Ectodermal cell (in vitro differentiated cells): ENCODE data around the gene CD160. TPM values are rescaled to one million over a fixed set of nuclear protein-coding genes. Genes with fewer than 3 reads are reported as not detected.
"Not testable (repeated sequence)": the region's sequence is repeated elsewhere in the genome, so short reads cannot be mapped to it uniquely, and the experiment has no call there.

Experiments used
- H3K27ac ChIP-seq: 2 replicates; pipeline ENCODE4 v1.7.0; 2013; ENCODE audit warnings: mild to moderate bottlenecking, low read depth, low read length; ENCODE audit not compliant: insufficient read depth, poor library complexity, severe bottlenecking
- H3K27me3 ChIP-seq: 2 replicates; pipeline ENCODE4 v1.7.0; 2013; ENCODE audit warnings: mild to moderate bottlenecking, low read length; ENCODE audit not compliant: insufficient read depth, control insufficient read depth, poor library complexity, severe bottlenecking
- H3K36me3 ChIP-seq: one replicate; pipeline ENCODE4 v1.7.0; 2013; ENCODE audit warnings: low read length; ENCODE audit not compliant: control insufficient read depth, insufficient read depth
- H3K4me1 ChIP-seq: one replicate; pipeline ENCODE4 v1.7.0; 2013; ENCODE audit warnings: low read length; ENCODE audit not compliant: control insufficient read depth, insufficient read depth
- H3K4me3 ChIP-seq: 2 replicates; pipeline ENCODE4 v1.7.0; 2013; ENCODE audit warnings: low read depth, low read length, control low read depth; ENCODE audit not compliant: insufficient read depth
- H3K9me3 ChIP-seq: 2 replicates; pipeline ENCODE4 v1.7.0; 2013; ENCODE audit warnings: mild to moderate bottlenecking, low read length, moderate library complexity; ENCODE audit not compliant: control insufficient read depth
- WGBS, 2 experiments: methylation state at CpG; one replicate each; pipeline ENCODE4 v1.1.7; 2013; ENCODE audit warnings: missing lambda C conversion rate in 2 of 2; 5-methylcytosine and 5-hydroxymethylcytosine counted together
- polyA plus RNA-seq, 4 experiments: library from polyadenylated mRNA; stranded (reverse); fragments of 50-300 nt; gene quantifications; one replicate each; pipeline ENCODE4 v1.2.3, GENCODE V29; 2013

The CD160 gene
- not detected for polyA plus RNA-seq (2013, experiment 1 of 4)
- not detected for polyA plus RNA-seq (2013, experiment 2 of 4)
- polyA plus RNA-seq (2013, experiment 3 of 4), result not detected
- polyA plus RNA-seq (2013, experiment 4 of 4), result not detected

- Histone ChIP-seq H3K36me3 (no peaks in the 10 kb centered on the region), H3K9me3 (no peaks in the 10 kb centered on the region), H3K27me3 (peaks cover 10% of the 10 kb centered on the region), H3K27ac (no peak within 1 kb of the TSS), H3K4me1 (peaks cover 13% of the 10 kb centered on the region), H3K4me3 (no peak within 1 kb of the TSS)
- 91 to 94% methylated on average over 11 to 12 of the region's 12 CpGs for WGBS, 2 experiments
Measured at GRCh38 chr1:145719230-145720079, at the start of gene CD160. Gene CD160, plus strand, starts transcription at chr1:145719499. Its CDS starts 8,829 bp downstream, at chr1:145728328.

GRCh38 chr1:145670995-145671745, 48.1 kb upstream of the CD160 start:
- WGBS, 2 experiments, result no CpG with 5 or more reads among the region's 3 CpGs
- not testable (repeated sequence) for H3K27me3 ChIP-seq, H3K4me1 ChIP-seq, H3K9me3 ChIP-seq, H3K4me3 ChIP-seq, H3K36me3 ChIP-seq, H3K27ac ChIP-seq

GRCh38 chr1:145673217-145673616, 46.1 kb upstream of the CD160 start:
- H3K27ac ChIP-seq, H3K4me1 ChIP-seq, H3K9me3 ChIP-seq, H3K27me3 ChIP-seq, H3K4me3 ChIP-seq, H3K36me3 ChIP-seq: not testable (repeated sequence)
- no CpG with 5 or more reads among the region's 1 CpG for WGBS, 2 experiments

- not testable (repeated sequence) for H3K27ac ChIP-seq, H3K9me3 ChIP-seq, H3K4me1 ChIP-seq, H3K27me3 ChIP-seq, H3K36me3 ChIP-seq, H3K4me3 ChIP-seq
- WGBS, 2 experiments, result 100% methylated on average over 2 of the region's 3 CpGs; no CpG with 5 or more reads in 1 of the 2 experiments
Measured at GRCh38 chr1:145684858-145685257, 34.4 kb upstream of the CD160 start.

- H3K27ac ChIP-seq, H3K9me3 ChIP-seq, H3K4me1 ChIP-seq, H3K36me3 ChIP-seq, H3K4me3 ChIP-seq, H3K27me3 ChIP-seq: not testable (repeated sequence)
- 90 to 100% methylated on average over 1 of the region's 1 CpG for WGBS, 2 experiments
Measured at GRCh38 chr1:145686078-145686477, 33.2 kb upstream of the CD160 start.

- H3K9me3 ChIP-seq, result no peaks in the 10 kb centered on the region
- WGBS, 2 experiments, result 65 to 73% methylated on average over 4 of the region's 4 CpGs
- H3K4me1 ChIP-seq, result no peaks in the 10 kb centered on the region
Measured at GRCh38 chr1:145688328-145688727, 31.0 kb upstream of the CD160 start.

GRCh38 chr1:145688924-145689323, 30.4 kb upstream of the CD160 start:
- H3K4me1 ChIP-seq, result no peaks in the 10 kb centered on the region
- WGBS, 2 experiments, result 94 to 95% methylated on average over 6 of the region's 6 CpGs
- no peaks in the 10 kb centered on the region for H3K27me3 ChIP-seq
- no peaks in the 10 kb centered on the region for H3K9me3 ChIP-seq
- no peaks in the 10 kb centered on the region for H3K36me3 ChIP-seq
- no peak overlapping the region for H3K27ac ChIP-seq
- H3K4me3 ChIP-seq, result no peak overlapping the region

More at GRCh38 chr1:145688328-145688727, 31.0 kb upstream of the CD160 start:
- Histone ChIP-seq H3K27ac (no peak overlapping the region), H3K36me3 (no peaks in the 10 kb centered on the region), H3K4me3 (no peak overlapping the region), H3K27me3 (no peaks in the 10 kb centered on the region)

- WGBS, 2 experiments, result 95% methylated on average over 6 of the region's 6 CpGs
- no peaks in the 10 kb centered on the region for H3K9me3 ChIP-seq
- H3K27ac ChIP-seq, result no peak overlapping the region
Measured at GRCh38 chr1:145689922-145690321, 29.4 kb upstream of the CD160 start.

GRCh38 chr1:145690587-145691558, 28.4 kb upstream of the CD160 start:
- H3K27ac ChIP-seq, result no peak overlapping the region

More at GRCh38 chr1:145689922-145690321, 29.4 kb upstream of the CD160 start:
- Histone ChIP-seq H3K36me3 (no peaks in the 10 kb centered on the region), H3K27me3 (no peaks in the 10 kb centered on the region), H3K4me3 (no peak overlapping the region), H3K4me1 (no peaks in the 10 kb centered on the region)

More at GRCh38 chr1:145690587-145691558, 28.4 kb upstream of the CD160 start:
- Histone ChIP-seq H3K4me1 (no peaks in the 10 kb centered on the region), H3K27me3 (no peaks in the 10 kb centered on the region), H3K9me3 (no peaks in the 10 kb centered on the region), H3K4me3 (no peak overlapping the region), H3K36me3 (no peaks in the 10 kb centered on the region)
- WGBS, 2 experiments, result 92 to 94% methylated on average over 4 to 5 of the region's 5 CpGs
